Neural cell (in vitro differentiated cells): ENCODE results near the gene MCM5.
"Not testable (repeated sequence)": the region's sequence is repeated elsewhere in the genome, so short reads cannot be mapped to it uniquely, and the experiment has no call there.

Experiments used
- CTCF ChIP-seq: fragments of 450-650 bp; IDR thresholded peaks from 2 replicates; pipeline ENCODE4 v1.5.1; 2014; ENCODE audit warnings: antibody characterized with exemption, mild to moderate bottlenecking, moderate library complexity; ENCODE audit not compliant: poor library complexity, severe bottlenecking
- EP300 ChIP-seq: fragments of 450-650 bp; conservative IDR thresholded peaks from 2 replicates; pipeline ENCODE4 v1.6.1; 2014; ENCODE audit warnings: antibody characterized with exemption, mild to moderate bottlenecking, moderate library complexity; ENCODE audit not compliant: poor library complexity, severe bottlenecking
- EZH2 ChIP-seq: fragments of 200-600, 300-800 bp; shearing (Covaris generic), sonication (generic); IDR thresholded peaks from 2 replicates; pipeline ENCODE4 v1.6.1; 2014; ENCODE audit warnings: antibody characterized with exemption, low read length, borderline replicate concordance, mild to moderate bottlenecking; ENCODE audit not compliant: insufficient read depth, poor library complexity, severe bottlenecking
- MXI1 ChIP-seq: fragments of 450-650 bp; conservative IDR thresholded peaks from 2 replicates; pipeline ENCODE4 v1.6.1; 2014; ENCODE audit warnings: antibody characterized with exemption, mild to moderate bottlenecking; ENCODE audit not compliant: poor library complexity, severe bottlenecking
- POLR2AphosphoS5 ChIP-seq: IDR thresholded peaks from 2 replicates; pipeline ENCODE4 v1.6.1; 2012
- RAD21 ChIP-seq: fragments of 450-650 bp; conservative IDR thresholded peaks from 2 replicates; pipeline ENCODE4 v1.6.1; 2014; ENCODE audit warnings: antibody characterized with exemption, mild to moderate bottlenecking, moderate library complexity
- SMC3 ChIP-seq: fragments of 450-650 bp; conservative IDR thresholded peaks from 2 replicates; pipeline ENCODE4 v1.6.1; 2014; ENCODE audit warnings: antibody characterized with exemption, mild to moderate bottlenecking, moderate library complexity; ENCODE audit not compliant: poor library complexity
- TAF1 ChIP-seq: IDR thresholded peaks from 2 replicates; pipeline ENCODE4 v1.6.1; 2012; ENCODE audit warnings: low read depth
- TF ChIP-seq, protein P1 (sequence below): IDR thresholded peaks from 2 replicates; pipeline ENCODE4 v1.6.1; 2012; ENCODE audit warnings: borderline replicate concordance

DNA sequence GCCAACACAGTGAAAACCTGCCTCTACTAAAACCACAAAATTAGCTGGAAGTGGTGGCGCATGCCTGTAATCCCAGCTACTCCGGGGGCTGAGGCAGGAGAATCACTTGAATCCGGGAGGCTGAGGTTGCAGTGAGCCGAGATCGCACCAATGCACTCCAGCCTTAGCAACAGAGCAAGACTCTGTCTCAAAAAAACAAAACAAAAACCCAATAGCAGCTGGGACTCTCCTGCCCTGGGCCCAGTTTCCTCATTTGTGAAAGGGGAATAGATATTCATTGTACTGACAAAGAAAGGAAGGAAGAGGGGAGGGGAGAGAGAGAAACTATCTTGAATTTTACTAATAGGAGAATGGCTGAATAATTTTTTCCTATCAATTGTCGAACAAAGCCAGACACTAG is 3.3 kb upstream of the MCM5 start:
- TF ChIP-seq CTCF, POLR2AphosphoS5, MXI1, EZH2, SMC3, RAD21, TAF1, EP300: not testable (repeated sequence)
- TF ChIP-seq, protein P1, sequence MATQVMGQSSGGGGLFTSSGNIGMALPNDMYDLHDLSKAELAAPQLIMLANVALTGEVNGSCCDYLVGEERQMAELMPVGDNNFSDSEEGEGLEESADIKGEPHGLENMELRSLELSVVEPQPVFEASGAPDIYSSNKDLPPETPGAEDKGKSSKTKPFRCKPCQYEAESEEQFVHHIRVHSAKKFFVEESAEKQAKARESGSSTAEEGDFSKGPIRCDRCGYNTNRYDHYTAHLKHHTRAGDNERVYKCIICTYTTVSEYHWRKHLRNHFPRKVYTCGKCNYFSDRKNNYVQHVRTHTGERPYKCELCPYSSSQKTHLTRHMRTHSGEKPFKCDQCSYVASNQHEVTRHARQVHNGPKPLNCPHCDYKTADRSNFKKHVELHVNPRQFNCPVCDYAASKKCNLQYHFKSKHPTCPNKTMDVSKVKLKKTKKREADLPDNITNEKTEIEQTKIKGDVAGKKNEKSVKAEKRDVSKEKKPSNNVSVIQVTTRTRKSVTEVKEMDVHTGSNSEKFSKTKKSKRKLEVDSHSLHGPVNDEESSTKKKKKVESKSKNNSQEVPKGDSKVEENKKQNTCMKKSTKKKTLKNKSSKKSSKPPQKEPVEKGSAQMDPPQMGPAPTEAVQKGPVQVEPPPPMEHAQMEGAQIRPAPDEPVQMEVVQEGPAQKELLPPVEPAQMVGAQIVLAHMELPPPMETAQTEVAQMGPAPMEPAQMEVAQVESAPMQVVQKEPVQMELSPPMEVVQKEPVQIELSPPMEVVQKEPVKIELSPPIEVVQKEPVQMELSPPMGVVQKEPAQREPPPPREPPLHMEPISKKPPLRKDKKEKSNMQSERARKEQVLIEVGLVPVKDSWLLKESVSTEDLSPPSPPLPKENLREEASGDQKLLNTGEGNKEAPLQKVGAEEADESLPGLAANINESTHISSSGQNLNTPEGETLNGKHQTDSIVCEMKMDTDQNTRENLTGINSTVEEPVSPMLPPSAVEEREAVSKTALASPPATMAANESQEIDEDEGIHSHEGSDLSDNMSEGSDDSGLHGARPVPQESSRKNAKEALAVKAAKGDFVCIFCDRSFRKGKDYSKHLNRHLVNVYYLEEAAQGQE: not testable (repeated sequence)
